Muscle layer of colon (tissue), 2 donors: Measurements from ENCODE around the gene NMT2.
"Not testable (repeated sequence)": the region's sequence is repeated elsewhere in the genome, so short reads cannot be mapped to it uniquely, and the experiment has no call there.

Experiments used
- H3K27ac ChIP-seq: one replicate; pipeline ENCODE4 v1.7.0; 2013; ENCODE audit warnings: low read depth, mild to moderate bottlenecking, low read length, moderate library complexity
- H3K27me3 ChIP-seq, 2 donors: one replicate each; pipeline ENCODE4 v1.7.0; 2013; ENCODE audit warnings: low read length in 2 of 2, mild to moderate bottlenecking in 2 of 2; ENCODE audit not compliant: insufficient read depth in 2 of 2, control insufficient read depth in 1 of 2
- H3K36me3 ChIP-seq: one replicate; pipeline ENCODE4 v1.7.0; 2013; ENCODE audit warnings: mild to moderate bottlenecking, low read length; ENCODE audit not compliant: insufficient read depth
- H3K4me1 ChIP-seq: one replicate; pipeline ENCODE4 v1.7.0; 2013; ENCODE audit warnings: mild to moderate bottlenecking, low read length; ENCODE audit not compliant: insufficient read depth
- H3K4me3 ChIP-seq, 2 donors: one replicate each; pipeline ENCODE4 v1.7.0; 2013; ENCODE audit warnings: low read length in 2 of 2, low read depth in 1 of 2, mild to moderate bottlenecking in 1 of 2, moderate library complexity in 1 of 2
- H3K9ac ChIP-seq: one replicate; pipeline ENCODE4 v1.7.0; 2013; ENCODE audit warnings: low read length
- H3K9me3 ChIP-seq: one replicate; pipeline ENCODE4 v1.7.0; 2013; ENCODE audit warnings: mild to moderate bottlenecking, low read length
- donor health status: abdominal sarcoma.
- donor health status: Adenocarcinoma of cecum.

NMT2 gene

GRCh38 chr10:15168291-15168785 is at the start of gene NMT2:
Gene NMT2, minus strand, starts transcription at chr10:15168693. Its CDS starts 81 bp downstream, at chr10:15168612.
- Histone ChIP-seq H3K27ac (peak within 1 kb of the TSS; percentile 86), H3K9ac (peak within 1 kb of the TSS; percentile 61), H3K4me3 (peak within 1 kb of the TSS; percentile 71 to 74), H3K36me3 (no peaks in the 10 kb centered on the region), H3K27me3 (no peaks in the 10 kb centered on the region), H3K4me1 (peaks cover 22% of the 10 kb centered on the region), H3K9me3 (no peaks in the 10 kb centered on the region)

DNA sequence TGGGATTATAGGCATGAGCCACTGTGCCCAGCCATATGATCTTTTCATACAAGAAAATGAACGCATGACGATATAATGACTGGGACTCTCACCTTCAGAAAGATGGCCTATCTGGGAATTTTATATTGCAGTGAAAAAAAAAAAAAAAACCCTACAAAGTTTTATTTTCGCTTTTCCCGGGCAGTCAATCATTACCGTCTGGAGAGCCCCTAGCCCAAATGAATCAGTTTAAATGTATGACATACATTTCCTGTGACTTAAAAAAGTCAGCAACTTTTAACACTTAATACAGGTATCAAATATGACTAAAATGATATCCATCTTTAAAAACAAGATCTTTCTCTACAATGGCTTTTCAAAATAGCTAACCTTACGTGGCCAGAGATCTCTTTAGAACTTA is 48.2 kb upstream of the NMT2 start:
- no peaks in the 10 kb centered on the region for H3K4me1 ChIP-seq
- H3K27me3 ChIP-seq, result no peaks in the 10 kb centered on the region
- no peak overlapping the region for H3K27ac ChIP-seq
- H3K9ac ChIP-seq, result no peak overlapping the region
- no peaks in the 10 kb centered on the region for H3K36me3 ChIP-seq
- no peaks in the 10 kb centered on the region for H3K9me3 ChIP-seq
- H3K4me3 ChIP-seq, result no peak overlapping the region

DNA sequence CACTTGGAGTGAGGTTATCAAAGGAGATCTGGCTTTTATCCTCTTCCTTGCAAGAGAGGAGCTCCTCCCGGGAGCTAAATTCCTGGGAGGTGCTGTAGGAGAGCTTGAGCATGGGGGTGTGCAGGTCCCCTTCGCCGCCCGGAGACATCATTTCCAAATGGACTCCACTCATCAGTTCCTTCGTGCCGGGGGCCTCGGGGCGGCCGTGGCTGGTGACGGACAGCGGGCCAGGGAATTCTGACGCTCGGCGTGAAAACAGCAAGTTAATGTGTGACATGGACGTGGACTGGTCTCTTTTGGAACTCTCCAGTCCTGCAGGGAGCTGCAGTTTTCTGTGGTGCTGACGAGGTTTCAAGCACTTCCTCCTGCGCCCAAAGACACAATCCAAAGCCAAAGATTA is 45.7 kb upstream of the NMT2 start:
- Histone ChIP-seq H3K4me1 (peaks cover 5% of the 10 kb centered on the region), H3K36me3 (no peaks in the 10 kb centered on the region), H3K9me3 (no peaks in the 10 kb centered on the region), H3K27me3 (no peaks in the 10 kb centered on the region), H3K4me3 (no peak overlapping the region), H3K9ac (no peak overlapping the region), H3K27ac (no peak overlapping the region)

DNA sequence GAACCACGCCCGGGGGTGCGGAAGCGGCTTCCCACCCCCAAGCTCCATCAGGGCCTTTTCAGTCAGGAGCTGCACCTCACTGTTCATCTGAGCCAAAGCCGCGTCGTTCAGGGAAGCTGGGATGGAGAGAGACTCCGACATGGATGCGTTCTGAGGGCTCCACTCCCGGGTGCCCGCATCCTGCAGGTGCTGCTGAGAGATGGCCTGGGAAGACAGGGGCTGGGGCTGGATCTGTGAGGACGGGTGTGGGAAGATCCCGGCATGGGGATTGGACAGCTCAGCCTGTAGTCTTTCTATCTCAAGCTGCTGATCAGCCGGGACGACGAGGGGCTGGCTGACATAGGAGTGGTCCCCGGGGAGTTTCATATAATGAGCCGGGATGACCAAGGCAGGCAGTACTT is 45.0 kb upstream of the NMT2 start:
- Histone ChIP-seq H3K27ac (no peak overlapping the region), H3K9ac (no peak overlapping the region), H3K27me3 (no peaks in the 10 kb centered on the region), H3K4me3 (no peak overlapping the region), H3K9me3 (no peaks in the 10 kb centered on the region), H3K36me3 (no peaks in the 10 kb centered on the region), H3K4me1 (peaks cover 5% of the 10 kb centered on the region)

GRCh38 chr10:15211464-15211979 is 43.0 kb upstream of the NMT2 start:
- Histone ChIP-seq H3K36me3 (no peaks in the 10 kb centered on the region), H3K27me3 (no peaks in the 10 kb centered on the region), H3K4me1 (peaks cover 5% of the 10 kb centered on the region), H3K27ac (no peak overlapping the region), H3K4me3 (no peak overlapping the region), H3K9ac (no peak overlapping the region), H3K9me3 (no peaks in the 10 kb centered on the region)

DNA sequence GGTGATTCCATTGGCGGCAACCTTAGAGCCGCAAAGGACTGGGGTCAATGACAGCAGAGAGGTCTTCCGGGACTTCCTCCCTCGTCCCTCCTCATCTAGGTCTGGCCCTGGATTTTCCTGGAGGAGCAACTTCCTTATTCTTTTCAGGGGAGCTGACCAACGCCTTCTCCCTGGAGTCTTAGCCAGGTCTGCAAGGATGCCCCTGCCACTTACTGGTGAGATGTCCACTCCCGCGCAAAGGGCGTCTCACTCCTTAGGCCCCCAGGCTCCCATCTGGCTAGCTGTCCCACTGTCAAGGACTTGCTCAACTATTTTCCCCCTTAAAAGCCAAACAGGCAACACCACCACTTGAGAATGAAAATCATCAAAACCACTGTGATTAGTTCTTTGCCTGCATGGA is 42.0 kb upstream of the NMT2 start:
- Histone ChIP-seq H3K27ac (no peak overlapping the region), H3K9me3 (no peaks in the 10 kb centered on the region), H3K36me3 (no peaks in the 10 kb centered on the region), H3K4me3 (no peak overlapping the region), H3K9ac (no peak overlapping the region), H3K4me1 (peaks cover 5% of the 10 kb centered on the region), H3K27me3 (no peaks in the 10 kb centered on the region)

DNA sequence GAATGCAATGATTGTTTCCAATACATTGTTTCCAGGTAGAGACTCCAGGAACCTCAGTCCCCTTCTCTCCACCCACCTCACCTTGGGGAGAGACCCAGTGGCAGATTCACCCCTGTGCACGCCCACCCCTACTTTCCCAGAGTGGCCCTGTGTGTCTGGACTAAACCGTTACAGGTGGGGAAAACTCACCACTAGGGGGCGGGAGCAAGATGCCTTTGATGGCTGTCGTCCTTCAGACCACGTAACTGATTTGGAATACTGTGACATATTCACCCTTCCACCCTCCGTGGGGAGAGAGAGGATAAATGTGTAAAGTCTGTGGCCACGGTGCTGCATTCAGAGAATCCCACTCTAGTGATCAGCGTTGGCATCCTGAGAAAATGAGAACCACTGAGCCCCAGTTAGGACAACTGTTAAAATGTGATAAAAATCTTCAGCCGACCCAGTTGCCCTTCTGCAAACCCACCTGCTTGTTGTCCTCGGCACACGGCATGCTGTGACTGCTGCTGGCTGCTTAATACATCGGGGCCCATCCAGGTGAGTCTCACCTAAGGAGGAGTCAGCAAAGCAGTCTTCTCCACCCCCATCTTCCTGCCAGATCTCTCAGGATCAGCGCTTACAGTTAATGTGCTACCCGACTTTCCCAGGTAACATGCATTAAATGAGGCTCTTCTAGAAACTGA is 41.5 kb upstream of the NMT2 start:
- Histone ChIP-seq H3K36me3 (no peaks in the 10 kb centered on the region), H3K27me3 (no peaks in the 10 kb centered on the region), H3K27ac (no peak overlapping the region), H3K9me3 (no peaks in the 10 kb centered on the region), H3K4me1 (peaks cover 5% of the 10 kb centered on the region), H3K9ac (no peak overlapping the region), H3K4me3 (peak overlapping the region in 1 of 2 donors; percentile 13)

DNA sequence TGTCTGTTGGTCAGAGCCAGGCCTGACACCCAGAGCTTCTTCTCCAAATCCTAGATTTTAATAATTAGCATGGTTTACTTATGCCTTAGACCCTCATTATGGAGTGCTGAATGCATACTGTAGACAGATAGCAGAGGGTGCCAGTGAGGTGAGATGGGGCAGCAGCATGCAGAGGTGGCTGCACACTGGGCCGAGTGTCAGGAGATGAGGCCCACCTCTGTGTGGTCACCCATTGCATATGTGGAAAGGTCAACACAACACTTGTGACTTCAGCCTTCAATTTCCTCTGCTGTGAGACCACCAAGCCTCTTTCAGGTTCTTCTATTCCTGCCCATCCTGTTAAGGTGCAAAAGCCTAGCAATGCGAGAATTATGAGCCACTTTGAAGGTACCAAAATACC is 39.7 kb upstream of the NMT2 start:
- no peaks in the 10 kb centered on the region for H3K27me3 ChIP-seq
- H3K9me3 ChIP-seq, result no peaks in the 10 kb centered on the region
- H3K4me1 ChIP-seq, result peaks cover 5% of the 10 kb centered on the region
- no peak overlapping the region for H3K9ac ChIP-seq
- H3K36me3 ChIP-seq, result no peaks in the 10 kb centered on the region
- H3K4me3 ChIP-seq, result no peak overlapping the region
- no peak overlapping the region for H3K27ac ChIP-seq

DNA sequence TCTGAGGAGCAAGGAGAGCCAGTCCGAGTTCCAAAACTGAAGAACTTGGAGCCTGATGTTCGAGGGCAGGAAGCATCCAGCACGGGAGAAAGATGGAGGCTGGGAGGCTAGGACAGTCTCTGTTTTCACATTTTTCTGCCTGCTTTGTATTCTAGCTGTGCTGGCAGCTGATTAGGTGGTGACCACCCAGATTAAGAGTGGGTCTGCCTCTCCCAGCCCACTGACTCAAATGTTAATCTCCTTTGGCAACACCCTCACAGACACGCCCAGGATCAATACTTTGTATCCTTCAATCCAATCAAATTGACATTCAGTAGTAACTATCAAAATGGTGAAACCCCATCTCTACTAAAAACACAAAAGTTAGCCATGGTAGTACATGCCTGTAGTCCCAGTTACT is 38.9 kb upstream of the NMT2 start:
- H3K27me3 ChIP-seq, H3K9ac ChIP-seq, H3K27ac ChIP-seq, H3K4me1 ChIP-seq, H3K9me3 ChIP-seq, H3K4me3 ChIP-seq, H3K36me3 ChIP-seq: not testable (repeated sequence)

DNA sequence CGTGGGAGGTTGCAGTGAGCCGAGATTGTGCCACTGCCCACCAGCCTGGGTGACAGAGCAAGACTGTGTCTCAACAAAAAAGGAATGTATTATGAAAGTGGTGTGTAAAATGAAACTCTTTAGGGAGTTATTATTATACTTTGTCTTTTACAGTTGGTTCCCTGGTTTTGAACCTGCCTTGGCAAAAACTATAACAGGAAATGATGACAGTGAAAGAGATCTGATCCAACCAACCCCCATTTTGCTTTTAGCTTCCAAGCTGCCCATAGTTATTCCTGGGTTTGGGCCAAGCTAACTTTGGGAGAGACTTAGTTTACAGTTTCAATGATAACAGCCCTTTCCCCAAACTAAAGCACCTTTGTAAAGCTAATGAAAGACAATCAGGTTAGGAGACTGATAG is 34.1 kb upstream of the NMT2 start:
- Histone ChIP-seq H3K9me3 (no peaks in the 10 kb centered on the region), H3K4me1 (no peaks in the 10 kb centered on the region), H3K27me3 (no peaks in the 10 kb centered on the region), H3K4me3 (no peak overlapping the region), H3K27ac (no peak overlapping the region), H3K9ac (no peak overlapping the region), H3K36me3 (no peaks in the 10 kb centered on the region)

DNA sequence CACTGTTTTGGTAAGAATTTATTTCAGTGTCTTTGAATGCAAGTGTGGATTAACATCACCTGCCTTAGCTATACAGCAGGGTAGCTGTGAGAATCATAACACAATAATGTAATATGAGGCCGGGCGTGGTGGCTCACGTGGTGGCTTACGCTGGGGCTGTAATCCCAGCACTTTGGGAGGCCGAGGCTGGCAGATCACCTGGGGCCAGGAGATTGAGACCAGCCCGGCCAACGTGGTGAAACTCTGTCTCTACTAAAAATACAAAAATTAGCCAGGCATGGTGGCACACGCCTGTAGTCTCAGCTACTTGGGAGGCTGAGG is 33.8 kb upstream of the NMT2 start:
- not testable (repeated sequence) for H3K36me3 ChIP-seq, H3K9ac ChIP-seq, H3K27ac ChIP-seq, H3K4me1 ChIP-seq, H3K4me3 ChIP-seq, H3K27me3 ChIP-seq, H3K9me3 ChIP-seq

DNA sequence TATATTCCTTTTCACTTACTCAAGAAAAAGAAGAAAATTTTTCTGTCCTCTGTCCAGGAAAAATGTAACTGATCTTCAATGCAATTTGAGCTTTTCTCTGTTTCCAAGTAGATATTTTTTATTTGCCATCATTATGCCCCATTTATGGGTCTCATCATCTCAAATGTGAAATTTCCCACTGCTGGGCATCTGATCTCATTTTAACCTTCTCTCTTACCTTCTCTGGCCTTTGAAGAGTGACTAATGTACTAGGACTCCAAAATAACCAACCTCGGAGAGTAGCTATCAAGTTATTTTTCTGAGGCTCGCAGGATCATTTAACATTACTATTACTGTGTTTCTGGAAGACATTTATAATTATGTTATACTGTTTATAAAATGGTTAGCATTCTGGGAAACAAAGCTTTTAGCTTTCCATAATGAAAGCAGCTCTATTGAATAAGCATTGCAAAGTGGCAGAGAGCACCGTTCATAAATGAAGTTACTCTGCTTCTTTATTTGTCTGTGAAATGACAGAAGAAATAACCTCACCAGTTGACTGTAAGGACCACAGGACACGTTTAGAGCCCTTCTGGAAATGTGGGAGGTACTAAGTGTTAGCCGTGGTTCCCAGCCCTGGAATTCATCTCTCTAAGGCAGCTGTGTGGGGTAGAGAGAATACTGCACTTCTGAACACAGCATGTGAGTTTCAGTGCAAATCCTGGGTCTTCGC is 33.3 kb upstream of the NMT2 start:
- H3K4me1 ChIP-seq, result no peaks in the 10 kb centered on the region
- H3K9ac ChIP-seq, result no peak overlapping the region
- H3K9me3 ChIP-seq, result no peaks in the 10 kb centered on the region
- H3K27me3 ChIP-seq, result no peaks in the 10 kb centered on the region
- no peaks in the 10 kb centered on the region for H3K36me3 ChIP-seq
- no peak overlapping the region for H3K27ac ChIP-seq
- H3K4me3 ChIP-seq, result no peak overlapping the region
